Chondrocyte (in vitro differentiated cells): Measurements from ENCODE around the gene PSMD11. TPM values are rescaled to one million over a fixed set of nuclear protein-coding genes. Genes with fewer than 3 reads are reported as not detected.
"Not testable (repeated sequence)": the region's sequence is repeated elsewhere in the genome, so short reads cannot be mapped to it uniquely, and the experiment has no call there.

Source experiments
- DNase-seq: peaks from one replicate; pipeline ENCODE4 v3.0.0; 2021; ENCODE audit warnings: mixed read lengths, low spot score
- H3K27ac Mint-ChIP-seq: one replicate; pipeline ENCODE4 v1.8.0; 2021; ENCODE audit warnings: mild to moderate bottlenecking, moderate library complexity, mixed read lengths; ENCODE audit not compliant: unreplicated experiment
- H3K27me3 Mint-ChIP-seq: 2 replicates; pipeline ENCODE4 v1.8.0; 2021; ENCODE audit warnings: low read depth, mixed read lengths
- H3K36me3 Mint-ChIP-seq: 2 replicates; pipeline ENCODE4 v1.8.0; 2021; ENCODE audit warnings: low read depth, mixed read lengths
- H3K4me1 Mint-ChIP-seq: 2 replicates; pipeline ENCODE4 v1.8.0; 2021; ENCODE audit warnings: low read depth, mild to moderate bottlenecking, mixed read lengths
- H3K4me3 Mint-ChIP-seq: one replicate; pipeline ENCODE4 v1.8.0; 2021; ENCODE audit warnings: mild to moderate bottlenecking, moderate library complexity, mixed read lengths; ENCODE audit not compliant: unreplicated experiment
- H3K9me3 Mint-ChIP-seq: 2 replicates; pipeline ENCODE4 v1.8.0; 2021; ENCODE audit warnings: low read depth, mixed read lengths
- long read RNA-seq: library from polyadenylated mRNA; stranded (forward); transcript quantifications from one replicate; pipeline ENCODE4 v2.0.0, GENCODE V29; 2021
- total RNA-seq: library from RNA; stranded (reverse); gene quantifications from 3 replicates; pipeline ENCODE4 v1.2.1, GENCODE V29; 2021
- TF ChIP-seq, protein P1 (sequence below): fragments of 200-600 bp; sonication (generic); IDR thresholded peaks from 2 replicates; pipeline ENCODE4 v1.5.0; 2021; ENCODE audit warnings: antibody characterized with exemption, mild to moderate bottlenecking, moderate library complexity

PSMD11 gene
- 80.7 to 105 TPM (median 85.9 TPM) in 3 replicates for total RNA-seq
- long read RNA-seq, full-length matches to known transcripts = 191 of 199 reads
- long read RNA-seq, partial matches to known transcripts = 1 of 199 reads
- long read RNA-seq, other reads (novel, unspliced or antisense) = 7 of 199 reads

- TF ChIP-seq, protein P1, sequence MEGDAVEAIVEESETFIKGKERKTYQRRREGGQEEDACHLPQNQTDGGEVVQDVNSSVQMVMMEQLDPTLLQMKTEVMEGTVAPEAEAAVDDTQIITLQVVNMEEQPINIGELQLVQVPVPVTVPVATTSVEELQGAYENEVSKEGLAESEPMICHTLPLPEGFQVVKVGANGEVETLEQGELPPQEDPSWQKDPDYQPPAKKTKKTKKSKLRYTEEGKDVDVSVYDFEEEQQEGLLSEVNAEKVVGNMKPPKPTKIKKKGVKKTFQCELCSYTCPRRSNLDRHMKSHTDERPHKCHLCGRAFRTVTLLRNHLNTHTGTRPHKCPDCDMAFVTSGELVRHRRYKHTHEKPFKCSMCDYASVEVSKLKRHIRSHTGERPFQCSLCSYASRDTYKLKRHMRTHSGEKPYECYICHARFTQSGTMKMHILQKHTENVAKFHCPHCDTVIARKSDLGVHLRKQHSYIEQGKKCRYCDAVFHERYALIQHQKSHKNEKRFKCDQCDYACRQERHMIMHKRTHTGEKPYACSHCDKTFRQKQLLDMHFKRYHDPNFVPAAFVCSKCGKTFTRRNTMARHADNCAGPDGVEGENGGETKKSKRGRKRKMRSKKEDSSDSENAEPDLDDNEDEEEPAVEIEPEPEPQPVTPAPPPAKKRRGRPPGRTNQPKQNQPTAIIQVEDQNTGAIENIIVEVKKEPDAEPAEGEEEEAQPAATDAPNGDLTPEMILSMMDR = no peak
- Mint-ChIP-seq H3K4me1 (peaks cover 31% of the 10 kb centered on the region), H3K27me3 (peaks cover 2% of the 10 kb centered on the region), H3K4me3 (peak within 1 kb of the TSS; percentile 92), H3K9me3 (no peaks in the 10 kb centered on the region), H3K36me3 (peaks cover 9% of the 10 kb centered on the region), H3K27ac (peak within 1 kb of the TSS; percentile 95)
- peak; percentile 100 for DNase-seq
Measured at GRCh38 chr17:32444301-32445073, at the start of gene PSMD11. Gene PSMD11 (plus strand): TSS chr17:32444510. CDS start chr17:32444524, 14 bp downstream.

DNA sequence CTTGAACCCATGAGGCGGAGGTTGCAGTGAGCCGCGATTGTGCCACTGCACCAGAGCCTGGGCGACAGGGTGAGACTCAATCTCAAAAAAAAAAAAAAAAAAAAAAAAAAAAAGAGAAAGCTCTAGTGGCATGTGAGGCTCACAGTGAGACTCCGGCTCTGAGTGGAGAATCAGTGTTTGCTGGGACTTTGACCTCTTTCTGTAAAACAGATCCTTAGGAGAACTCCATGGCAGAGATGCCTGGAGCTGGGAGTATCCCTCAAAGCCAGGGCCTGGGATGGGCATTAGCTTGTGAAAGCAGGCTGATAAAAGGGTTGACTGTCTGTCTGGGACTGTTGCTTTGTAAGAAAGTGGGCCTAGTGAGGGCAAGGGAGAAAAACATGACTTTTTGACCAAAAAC lies 48.0 kb upstream of the PSMD11 start:
- Mint-ChIP-seq H3K4me1 (no peaks in the 10 kb centered on the region), H3K9me3 (no peaks in the 10 kb centered on the region), H3K36me3 (peaks cover 4% of the 10 kb centered on the region), H3K27ac (no peak overlapping the region), H3K4me3 (no peak overlapping the region), H3K27me3 (no peaks in the 10 kb centered on the region)
- TF ChIP-seq, protein P1 = no peak
- DNase-seq = no peak

DNA sequence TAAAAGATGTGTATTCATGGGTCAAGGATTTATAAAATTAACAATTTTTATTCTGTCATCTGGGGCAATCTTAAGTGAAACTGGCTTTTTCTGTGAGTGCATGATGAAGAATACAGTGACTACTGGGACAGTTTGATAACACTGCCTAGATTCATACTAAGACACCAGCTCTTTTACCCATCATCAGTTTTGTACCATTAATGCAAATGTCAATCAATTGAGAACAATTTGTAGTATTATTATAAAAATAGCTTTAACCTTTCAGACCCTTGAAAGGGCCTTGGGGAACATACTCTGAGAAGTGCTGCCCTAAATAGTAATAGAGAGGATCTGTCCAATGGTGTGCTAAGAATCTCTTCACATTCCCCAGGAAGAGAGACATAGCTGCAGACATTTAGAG lies 45.4 kb upstream of the PSMD11 start:
- H3K36me3 Mint-ChIP-seq = peaks cover 1% of the 10 kb centered on the region
- no peak for DNase-seq
- no peak overlapping the region for H3K27ac Mint-ChIP-seq
- H3K4me1 Mint-ChIP-seq = no peaks in the 10 kb centered on the region
- H3K27me3 Mint-ChIP-seq = no peaks in the 10 kb centered on the region
- H3K9me3 Mint-ChIP-seq = no peaks in the 10 kb centered on the region
- H3K4me3 Mint-ChIP-seq = no peak overlapping the region
- TF ChIP-seq, protein P1 = no peak

GRCh38 chr17:32410085-32410484 lies 34.2 kb upstream of the PSMD11 start:
- H3K9me3 Mint-ChIP-seq, H3K4me3 Mint-ChIP-seq, H3K4me1 Mint-ChIP-seq, H3K27me3 Mint-ChIP-seq, DNase-seq, H3K27ac Mint-ChIP-seq, H3K36me3 Mint-ChIP-seq: not testable (repeated sequence)

- Mint-ChIP-seq H3K4me3 (no peak overlapping the region), H3K27me3 (no peaks in the 10 kb centered on the region), H3K9me3 (no peaks in the 10 kb centered on the region), H3K4me1 (no peaks in the 10 kb centered on the region), H3K36me3 (no peaks in the 10 kb centered on the region), H3K27ac (no peak overlapping the region)
- TF ChIP-seq, protein P1 = no peak
- DNase-seq = no peak
Measured at GRCh38 chr17:32426894-32427293, 17.4 kb upstream of the PSMD11 start.
